H1 (cell line): ENCODE results near the gene FOXO4. TPM values are rescaled to one million over a fixed set of nuclear protein-coding genes. Genes with fewer than 3 reads are reported as not detected.

Experiments used
- CTCF ChIA-PET: fragments of 300-600 bp; sonication (Branson Sonifier 250); formaldehyde crosslinking; loops from one replicate; lab custom pipeline; 2021; ENCODE audit not compliant: partially characterized antibody; lab: Charles Lee
- POLR2A ChIA-PET: fragments of 300-600 bp; sonication (Branson Sonifier 250); formaldehyde crosslinking; loops from one replicate; lab custom pipeline; 2021; ENCODE audit warnings: inconsistent platforms; ENCODE audit not compliant: partially characterized antibody; lab: Charles Lee
- DNase-seq, 2 experiments: peaks; one replicate each; pipeline versions ENCODE4 v3.0.0 to v3.0.0-alpha.2; 2010 to 2022; ENCODE audit warnings: low spot score in 2 of 2, low read depth in 1 of 2, mixed read lengths in 1 of 2
- FAIRE-seq: peaks from 2 replicates; lab custom pipeline; 2011; peaks lifted over from hg19 to GRCh38; lab: Jason Lieb, UNC
- H2AFZ ChIP-seq: 2 replicates; pipeline ENCODE4 v1.8.1; 2012; ENCODE audit warnings: low read length, inconsistent platforms
- H2AK5ac ChIP-seq: 2 replicates; pipeline ENCODE4 v1.6.1; 2013; ENCODE audit warnings: low read depth, low read length
- H2BK120ac ChIP-seq: replicated peaks from 2 replicates; pipeline ENCODE3; 2013; ENCODE audit warnings: low read depth, low read length, inconsistent platforms
- H2BK12ac ChIP-seq: 2 replicates; pipeline ENCODE4 v1.6.1; 2013; ENCODE audit warnings: low read depth, low read length
- H2BK15ac ChIP-seq: 2 replicates; pipeline ENCODE4 v1.6.1; 2013; ENCODE audit warnings: low read length
- H2BK20ac ChIP-seq: 2 replicates; pipeline ENCODE4 v1.6.1; 2013; ENCODE audit warnings: low read length
- H2BK5ac ChIP-seq: 2 replicates; pipeline ENCODE4 v1.6.1; 2013; ENCODE audit warnings: low read depth, low read length
- H3K14ac ChIP-seq: 2 replicates; pipeline ENCODE4 v1.6.1; 2013; ENCODE audit warnings: inconsistent platforms; ENCODE audit not compliant: insufficient read length
- H3K18ac ChIP-seq: 2 replicates; pipeline ENCODE4 v1.6.1; 2013; ENCODE audit warnings: low read length; ENCODE audit errors: extremely low read depth
- H3K23ac ChIP-seq: 2 replicates; pipeline ENCODE4 v1.6.1; 2013; ENCODE audit warnings: inconsistent platforms; ENCODE audit not compliant: insufficient read length
- H3K23me2 ChIP-seq: 2 replicates; pipeline ENCODE4 v1.6.1; 2013; ENCODE audit warnings: low read depth, low read length
- H3K27ac ChIP-seq: 2 replicates; pipeline ENCODE4 v1.6.1; 2011; ENCODE audit warnings: low read depth, low read length, inconsistent platforms
- H3K27me3 ChIP-seq, 4 experiments: replicated peaks in 1 of 4; 1 replicate in 1 of 4; 2 replicates in 3 of 4; pipeline versions ENCODE4 v1.6.1 to v1.8.1; 2011 to 2013; ENCODE audit warnings: low read length in 3 of 4, mild to moderate bottlenecking in 3 of 4, inconsistent platforms in 2 of 4, mixed read lengths in 2 of 4, moderate library complexity in 1 of 4; ENCODE audit not compliant: control insufficient read depth in 3 of 4, insufficient read depth in 3 of 4; ENCODE audit errors: extremely low read depth in 1 of 4
- H3K36me3 ChIP-seq, 4 experiments: 2 replicates each; pipeline versions ENCODE4 v1.6.1 to v1.8.1; 2011 to 2013; ENCODE audit warnings: mild to moderate bottlenecking in 4 of 4, low read length in 3 of 4, moderate library complexity in 2 of 4, control low read depth in 1 of 4, inconsistent platforms in 1 of 4; ENCODE audit not compliant: insufficient read depth in 4 of 4, control insufficient read depth in 2 of 4
- H3K4ac ChIP-seq: replicated peaks from 2 replicates; pipeline ENCODE3; 2013; ENCODE audit warnings: low read length, low read depth, mixed read lengths, inconsistent platforms; ENCODE audit not compliant: insufficient read length
- H3K4me1 ChIP-seq, 4 experiments: replicated peaks in 1 of 4; 1 replicate in 1 of 4; 2 replicates in 3 of 4; pipeline versions ENCODE4 v1.6.1 to v1.8.1; 2011 to 2013; ENCODE audit warnings: low read length in 3 of 4, inconsistent platforms in 2 of 4, mixed read lengths in 1 of 4; ENCODE audit not compliant: insufficient read depth in 4 of 4, control insufficient read depth in 3 of 4
- H3K4me2 ChIP-seq, 2 experiments: 2 replicates each; pipeline versions ENCODE4 v1.6.1 to v1.8.1; 2011 to 2013; ENCODE audit warnings: low read depth in 2 of 2, low read length in 2 of 2, control low read depth in 1 of 2, inconsistent platforms in 1 of 2, mild to moderate bottlenecking in 1 of 2; ENCODE audit not compliant: insufficient read depth in 1 of 2
- H3K4me3 ChIP-seq, 4 experiments: fragments of 200-600, 300-600 bp in 1 of 4; sonication (generic), shearing (Covaris generic), sonication (Bioruptor Twin) in 1 of 4; 2 replicates each; pipeline versions ENCODE4 v1.5.1 to v1.8.1; 2011 to 2016; ENCODE audit warnings: low read length in 4 of 4, low read depth in 3 of 4, control low read depth in 2 of 4, inconsistent platforms in 2 of 4, mild to moderate bottlenecking in 2 of 4, mixed read lengths in 1 of 4, moderate library complexity in 1 of 4; ENCODE audit not compliant: insufficient read depth in 2 of 4; ENCODE audit errors: extremely low read depth in 1 of 4
- H3K56ac ChIP-seq: replicated peaks from 2 replicates; pipeline ENCODE3; 2013; ENCODE audit warnings: low read depth, mild to moderate bottlenecking, mixed read lengths, low read length, inconsistent platforms; ENCODE audit not compliant: insufficient read length
- H3K79me1 ChIP-seq: 2 replicates; pipeline ENCODE4 v1.6.1; 2013; ENCODE audit warnings: low read depth, low read length, control low read depth
- H3K79me2 ChIP-seq, 2 experiments: 2 replicates each; pipeline versions ENCODE4 v1.6.1 to v1.8.1; 2012 to 2013; ENCODE audit warnings: low read length in 2 of 2, mild to moderate bottlenecking in 2 of 2, inconsistent platforms in 1 of 2; ENCODE audit not compliant: insufficient read depth in 2 of 2, control insufficient read depth in 1 of 2
- H3K9ac ChIP-seq, 4 experiments: replicated peaks in 1 of 4; 1 replicate in 1 of 4; 2 replicates in 3 of 4; pipeline versions ENCODE4 v1.6.1 to v1.8.1; 2011 to 2013; ENCODE audit warnings: low read depth in 3 of 4, low read length in 3 of 4, control low read depth in 2 of 4, mild to moderate bottlenecking in 2 of 4, moderate library complexity in 2 of 4, inconsistent platforms in 1 of 4; ENCODE audit errors: extremely low read depth in 1 of 4
- H3K9me3 ChIP-seq, 2 experiments: 2 replicates each; pipeline versions ENCODE4 v1.6.1 to v1.8.1; 2012 to 2013; ENCODE audit warnings: mild to moderate bottlenecking in 2 of 2, moderate library complexity in 2 of 2, control low read depth in 1 of 2, inconsistent platforms in 1 of 2, low read depth in 1 of 2, low read length in 1 of 2, mixed read lengths in 1 of 2; ENCODE audit not compliant: insufficient read depth in 2 of 2
- H4K20me1 ChIP-seq, 2 experiments: replicated peaks in 1 of 2; 2 replicates each; pipeline versions ENCODE3 to v1.8.1; 2011 to 2013; ENCODE audit warnings: inconsistent platforms in 2 of 2, low read length in 2 of 2, mild to moderate bottlenecking in 1 of 2; ENCODE audit not compliant: insufficient read depth in 2 of 2, control insufficient read depth in 1 of 2
- H4K5ac ChIP-seq: 2 replicates; pipeline ENCODE4 v1.6.1; 2013; ENCODE audit warnings: low read length, low read depth, mixed read lengths, inconsistent platforms; ENCODE audit not compliant: insufficient read length
- H4K8ac ChIP-seq: 2 replicates; pipeline ENCODE4 v1.8.0; 2013; ENCODE audit warnings: mild to moderate bottlenecking, moderate library complexity, low read length, inconsistent platforms; ENCODE audit not compliant: insufficient read depth; ENCODE audit errors: extremely low read depth
- H4K91ac ChIP-seq: replicated peaks from 2 replicates; pipeline ENCODE3; 2013; ENCODE audit warnings: low read length, mixed read lengths, inconsistent platforms; ENCODE audit not compliant: insufficient read length
- BACH1 ChIP-seq: IDR thresholded peaks from 2 replicates; pipeline ENCODE4 v1.6.1; 2012; ENCODE audit warnings: low read length, improper control_type of control experiment
- CHD2 ChIP-seq: IDR thresholded peaks from 2 replicates; pipeline ENCODE4 v1.6.1; 2012; ENCODE audit warnings: low read length, improper control_type of control experiment
- GABPA ChIP-seq: IDR thresholded peaks from 2 replicates; pipeline ENCODE4 v1.6.1; 2011; ENCODE audit warnings: mild to moderate bottlenecking, low read length, moderate library complexity, borderline replicate concordance; ENCODE audit not compliant: insufficient read depth
- MAFK ChIP-seq: IDR thresholded peaks from 2 replicates; pipeline ENCODE4 v1.6.1; 2012; ENCODE audit warnings: low read depth, mild to moderate bottlenecking, improper control_type of control experiment, low read length
- PHF8 ChIP-seq: fragments of 200-600 bp; sonication (generic); conservative IDR thresholded peaks from 2 replicates; pipeline ENCODE4 v1.7.1; 2012; ENCODE audit warnings: low read depth, mild to moderate bottlenecking, inconsistent platforms, low read length, moderate library complexity
- POLR2A ChIP-seq, 2 experiments: IDR thresholded peaks; 1 replicate in 1 of 2; 2 replicates in 1 of 2; pipeline ENCODE4 v1.6.1; 2011; ENCODE audit warnings: low read depth in 2 of 2, low read length in 2 of 2, mild to moderate bottlenecking in 2 of 2; ENCODE audit errors: control extremely low read depth in 1 of 2
- SAP30 ChIP-seq: fragments of 300-600 bp; sonication (generic); IDR thresholded peaks from 2 replicates; pipeline ENCODE4 v1.7.1; 2012; ENCODE audit warnings: low read length, moderate library complexity, mild to moderate bottlenecking, inconsistent platforms; ENCODE audit not compliant: insufficient read depth, insufficient replicate concordance
- SIN3A ChIP-seq, 2 experiments: IDR thresholded peaks in 1 of 2; conservative IDR thresholded peaks in 1 of 2; 2 replicates each; pipeline ENCODE4 v1.6.1; 2011 to 2012; ENCODE audit warnings: low read length in 2 of 2, improper control_type of control experiment in 1 of 2, low read depth in 1 of 2, mild to moderate bottlenecking in 1 of 2
- SIX5 ChIP-seq: IDR thresholded peaks from 2 replicates; pipeline ENCODE4 v1.6.1; 2011; ENCODE audit warnings: mild to moderate bottlenecking, low read depth, low read length
- SP1 ChIP-seq: IDR thresholded peaks from 2 replicates; pipeline ENCODE4 v1.6.1; 2011; ENCODE audit warnings: low read depth, low read length
- SP2 ChIP-seq: IDR thresholded peaks from 2 replicates; pipeline ENCODE4 v1.6.1; 2012; ENCODE audit warnings: mild to moderate bottlenecking, low read length, inconsistent platforms
- SRF ChIP-seq: IDR thresholded peaks from 2 replicates; pipeline ENCODE4 v1.6.1; 2011; ENCODE audit warnings: mild to moderate bottlenecking, low read depth, low read length, moderate library complexity
- TCF12 ChIP-seq: IDR thresholded peaks from 2 replicates; pipeline ENCODE4 v1.6.1; 2011; ENCODE audit warnings: low read depth, mild to moderate bottlenecking, low read length
- TEAD4 ChIP-seq: IDR thresholded peaks from 2 replicates; pipeline ENCODE4 v1.6.1; 2012; ENCODE audit warnings: low read depth, low read length, inconsistent platforms, mixed read lengths
- WGBS, 2 experiments: shearing (Covaris generic) in 1 of 2; methylation state at CpG; one replicate each; pipeline versions ENCODE4 v1.1.6 to v1.1.7; 2013 to 2015; ENCODE audit warnings: low lambda C conversion rate in 2 of 2, mixed read lengths in 2 of 2, inconsistent platforms in 1 of 2, low coverage in 1 of 2, missing lambda C conversion rate in 1 of 2; ENCODE audit not compliant: insufficient replicate concordance in 2 of 2, insufficient coverage in 1 of 2, insufficient read length in 1 of 2; ENCODE audit errors: extremely low coverage in 1 of 2, missing lambda C conversion rate in 1 of 2; 5-methylcytosine and 5-hydroxymethylcytosine counted together
- polyA plus RNA-seq, 7 experiments: library from polyadenylated mRNA; depleted of rRNA in 3 of 7; stranded (reverse) in 5 of 7; unstranded in 2 of 7; fragments of >200 nt in 5 of 7; fragments of 200-250 nt in 2 of 7; gene quantifications; 1 replicate in 5 of 7; 2 replicates in 1 of 7; 4 replicates in 1 of 7; pipeline versions ENCODE4 v1.2.1 to v1.2.3, GENCODE V29; 2011 to 2013; ENCODE audit warnings: missing spikeins in 2 of 7, mixed read lengths in 2 of 7
- total RNA-seq: library from RNA; stranded (reverse); fragmentation: NEBNext Ultra II Directional; extraction: Animal tissue kit (Norgen Biotek cat#: 25700); gene quantifications from 2 replicates; pipeline ENCODE4 v1.2.1, GENCODE V29; 2021

Gene FOXO4
- total and polyA plus RNA-seq, 2 of the 8 experiments (the other 6 are each of a cell fraction or from before 2014, with no cell fraction given) = 12.3 to 57.4 TPM

DNA sequence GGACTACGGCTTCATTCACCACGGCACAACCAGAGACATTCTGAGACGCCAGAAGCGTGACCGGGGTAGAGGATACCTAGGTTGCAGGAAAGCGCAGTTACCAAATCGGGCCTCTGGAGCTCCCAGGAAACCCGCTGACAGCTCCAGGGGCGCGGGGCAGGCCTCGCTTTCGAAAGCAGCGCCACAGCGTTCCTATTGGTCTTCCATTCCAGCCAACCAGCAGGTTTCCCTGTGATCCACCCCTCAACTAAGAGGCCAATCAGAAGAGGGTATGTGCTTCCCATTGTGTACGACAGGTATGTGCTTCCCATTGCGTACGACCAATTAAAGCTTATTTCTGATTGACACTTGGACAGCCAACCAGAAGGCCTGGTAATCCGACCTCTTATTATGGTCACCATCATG lies 42.4 kb upstream of the FOXO4 start:
- ChIA-PET POLR2A (interaction anchor here (0.8 to 1.4 kb wide), 4 partner anchors 15 to 83 kb away, joined by 3 to 9 read pairs (median 4); partner anchors contain the start of gene SNX12), CTCF (interaction anchor here (1.3 kb wide), 1 partner anchor 81 kb away, joined by 4 read pairs; no protein-coding TSS in a partner anchor)
- no peak overlapping the region for H4K91ac ChIP-seq
- H3K36me3 ChIP-seq = peaks cover 0 to 2% (median 0%) of the 10 kb centered on the region in 4 experiments; a peak in 1 of 8 replicates
- peak overlapping the region in 3 of 4 experiments; percentile 9 to 51 (median 12); a peak in 3 of 7 replicates for H3K9ac ChIP-seq
- no peak overlapping the region for H2BK5ac ChIP-seq
- 5% methylated on average over 12 of the region's 18 CpGs; no CpG with 5 or more reads in 1 of the 2 experiments for WGBS, 2 experiments
- H4K8ac ChIP-seq = no peak overlapping the region
- FAIRE-seq (peak; percentile 99), DNase-seq (peak; percentile 60 to 69)
- peak overlapping the region; percentile 47; the same call in 1 of the 2 replicates for H3K27ac ChIP-seq
- no peak overlapping the region for H3K4ac ChIP-seq
- H3K23me2 ChIP-seq = peaks cover 6% of the 10 kb centered on the region; the same call in 1 of the 2 replicates
- H3K9me3 ChIP-seq = no peaks in the 10 kb centered on the region
- H2AK5ac ChIP-seq = no peak overlapping the region
- no peak overlapping the region for H4K5ac ChIP-seq
- H2AFZ ChIP-seq = peak overlapping the region; percentile 76
- H3K4me3 ChIP-seq = peak overlapping the region; percentile 52 to 73 (median 54)
- no peak overlapping the region for H3K56ac ChIP-seq
- H3K4me2 ChIP-seq = peak overlapping the region; percentile 76 to 81
- H3K79me1 ChIP-seq = no peaks in the 10 kb centered on the region
- no peak overlapping the region for H2BK15ac ChIP-seq
- no peak overlapping the region for H3K23ac ChIP-seq
- no peak overlapping the region for H2BK120ac ChIP-seq
- H3K79me2 ChIP-seq = no peaks in the 10 kb centered on the region
- H3K14ac ChIP-seq = no peak overlapping the region
- no peaks in the 10 kb centered on the region for H4K20me1 ChIP-seq
- 0 out of 2 replicates have a peak overlapping the region, but pooled peaks have one; percentile 22 for H3K18ac ChIP-seq
- H2BK20ac ChIP-seq = no peak overlapping the region
- H3K4me1 ChIP-seq = peaks cover 0 to 3% (median 0%) of the 10 kb centered on the region in 4 experiments; a peak in 1 of 7 replicates
- no peak overlapping the region for H2BK12ac ChIP-seq
- no peaks in the 10 kb centered on the region for H3K27me3 ChIP-seq
- TF ChIP-seq TEAD4 = 0 out of 2 replicates have a peak, but pooled peaks have one; percentile 29
- TF ChIP-seq BACH1 = no peak
- no peak for TF ChIP-seq MAFK
- peak; percentile 86 for TF ChIP-seq SP1
- peak in 1 of 2 experiments; percentile 51; a peak in 1 of 3 replicates for TF ChIP-seq POLR2A (IDR thresholded peaks at IDR 0.05; ENCODE audit: control extremely low read depth in 1 of 2, low read depth in 2 of 2, low read length in 2 of 2)
- TF ChIP-seq PHF8 = no peak
- TF ChIP-seq SRF = no peak
- TF ChIP-seq SP2 = peak; percentile 27
- peak; percentile 14; the same call in 1 of the 2 replicates for TF ChIP-seq SIX5
- TF ChIP-seq SIN3A (conservative IDR thresholded peaks at IDR 0.05 in 1 of 2, IDR thresholded peaks at IDR 0.05 in 1 of 2; ENCODE audit: low read depth in 1 of 2, low read length in 2 of 2) = peak in 1 of 2 experiments; percentile 78; a peak in 1 of 4 replicates
- TF ChIP-seq CHD2 = peak; percentile 51; the same call in 1 of the 2 replicates
- TF ChIP-seq TCF12 = no peak
- peak; percentile 86 for TF ChIP-seq SAP30
- TF ChIP-seq GABPA = no peak
